Forelimb muscle (tissue), 1 donor: ENCODE results near the gene MED31. TPM values are rescaled to one million over a fixed set of nuclear protein-coding genes. Genes with fewer than 3 reads are reported as not detected.
"Not testable (repeated sequence)": the region's sequence is repeated elsewhere in the genome, so short reads cannot be mapped to it uniquely, and the experiment has no call there.

ENCODE experiments used
- DNase-seq: peaks from one replicate; pipeline ENCODE4 v3.0.0-alpha.2; 2013; ENCODE audit warnings: low read depth
- polyA plus RNA-seq: library from polyadenylated mRNA; unstranded; fragments of 120-200 nt; gene quantifications from one replicate; pipeline ENCODE4 v1.2.1, GENCODE V29; 2013; ENCODE audit not compliant: insufficient read length

MED31 gene
- polyA plus RNA-seq: 12.2 TPM

- DNase-seq: peak; percentile 74
Observed at GRCh38 chr17:6651354-6651918, at the start of gene MED31, which contains the start of gene C17orf100. TSS of gene MED31 (minus strand) at chr17:6651605. CDS start at chr17:6651528, 77 bp downstream. TSS of gene C17orf100 (plus strand) at chr17:6651762. CDS start at chr17:6651914, 152 bp downstream.

DNA sequence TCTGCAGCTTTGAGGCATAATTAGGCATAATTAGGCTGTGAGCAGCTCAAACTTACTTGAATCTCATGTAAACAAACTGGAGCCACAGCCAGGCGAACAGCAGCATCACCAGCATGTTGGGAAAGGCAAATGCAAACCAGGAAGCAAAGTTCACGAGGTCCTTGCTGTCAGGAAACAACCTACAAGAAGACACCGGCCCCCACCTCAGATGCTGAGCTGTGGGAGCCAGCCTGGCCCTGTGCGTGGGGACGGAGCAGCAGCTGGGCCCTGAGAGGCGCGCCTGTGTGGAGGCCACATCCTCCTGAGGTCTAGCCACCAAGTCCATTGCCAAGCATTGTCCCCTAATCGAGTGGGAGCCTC lies 49.5 kb upstream of the MED31 start:
- no peak for DNase-seq

GRCh38 chr17:6699997-6700947 lies 48.9 kb upstream of the MED31 start:
- DNase-seq: no peak

DNA sequence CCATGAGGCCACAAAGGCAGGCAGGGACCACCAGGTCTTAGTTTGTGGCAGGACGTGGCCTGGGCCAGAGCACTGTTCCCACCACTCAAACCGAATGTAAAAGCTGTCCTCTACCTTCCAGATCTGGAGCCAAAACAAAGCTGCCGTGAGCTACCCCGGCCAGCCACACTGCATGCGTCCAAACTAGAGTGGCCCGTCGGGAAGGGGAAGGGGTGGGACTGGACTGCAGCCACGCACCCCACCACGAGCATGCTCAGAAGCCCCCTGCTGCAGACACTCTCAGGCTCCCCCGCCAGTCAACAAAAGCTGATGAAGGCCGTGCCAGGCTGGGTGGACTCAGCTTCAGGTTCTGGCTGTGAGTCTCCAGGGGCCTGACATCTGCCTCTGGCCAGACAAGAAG lies 46.6 kb upstream of the MED31 start:
- DNase-seq: no peak

DNA sequence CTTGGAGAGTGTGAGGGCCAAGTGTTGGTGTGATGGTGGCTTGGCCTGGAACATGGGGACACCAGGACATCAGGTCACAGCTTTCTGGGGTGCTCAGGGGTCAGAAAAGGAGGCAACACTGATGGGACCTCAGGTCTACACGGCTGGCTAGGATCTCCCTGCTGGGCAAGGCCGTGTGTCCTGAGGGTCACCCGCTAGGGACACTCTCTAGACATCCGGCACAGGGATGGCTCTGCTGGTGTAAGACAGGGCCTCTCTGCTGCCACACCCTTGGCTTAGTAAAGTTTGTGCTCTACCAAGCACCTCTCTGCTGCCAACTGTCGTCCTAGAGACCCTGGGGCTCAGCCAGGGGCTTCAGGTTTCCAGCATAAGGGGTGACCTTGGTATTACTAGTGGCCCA lies 45.5 kb upstream of the MED31 start:
- no peak for DNase-seq

DNA sequence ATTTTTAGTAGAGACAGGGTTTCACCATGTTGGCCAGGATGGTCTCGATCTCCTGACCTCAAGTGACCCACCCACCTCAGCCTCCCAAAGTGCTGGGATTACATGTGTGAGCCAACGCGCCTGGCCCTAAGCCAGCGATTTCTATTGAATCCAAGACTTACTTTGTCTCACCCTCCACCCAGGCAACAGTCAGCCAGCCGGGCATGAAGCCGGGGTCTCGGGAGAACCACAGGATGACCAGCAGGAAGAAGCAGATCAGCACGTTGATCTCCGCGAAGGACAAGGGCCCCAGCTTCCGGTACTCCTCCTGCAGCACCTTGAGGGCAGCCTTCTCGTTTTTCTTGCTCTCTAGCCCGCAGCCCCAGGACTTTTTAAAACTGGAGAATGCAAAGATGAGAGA lies 44.2 kb upstream of the MED31 start:
- DNase-seq: no peak

- no peak for DNase-seq
Observed at GRCh38 chr17:6695051-6695450, 43.6 kb upstream of the MED31 start.

DNA sequence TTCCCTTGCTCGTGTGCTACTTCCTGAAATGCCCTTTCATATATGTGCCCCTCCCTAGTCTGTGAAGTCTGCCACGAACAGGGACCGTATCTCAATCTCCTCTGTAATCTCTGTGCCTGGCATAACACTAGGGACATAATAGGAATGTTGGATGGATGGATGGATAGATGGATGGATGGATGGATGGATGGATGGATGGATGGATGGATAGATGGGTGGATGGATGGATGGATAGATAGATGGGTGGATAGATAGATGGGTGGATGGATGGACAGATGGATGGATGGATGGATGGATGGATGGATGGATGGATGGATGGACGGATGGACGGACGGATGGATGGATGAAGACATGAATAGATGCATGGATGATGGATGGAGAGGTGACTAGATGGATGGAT lies 40.6 kb upstream of the MED31 start:
- not testable (repeated sequence) for DNase-seq

DNA sequence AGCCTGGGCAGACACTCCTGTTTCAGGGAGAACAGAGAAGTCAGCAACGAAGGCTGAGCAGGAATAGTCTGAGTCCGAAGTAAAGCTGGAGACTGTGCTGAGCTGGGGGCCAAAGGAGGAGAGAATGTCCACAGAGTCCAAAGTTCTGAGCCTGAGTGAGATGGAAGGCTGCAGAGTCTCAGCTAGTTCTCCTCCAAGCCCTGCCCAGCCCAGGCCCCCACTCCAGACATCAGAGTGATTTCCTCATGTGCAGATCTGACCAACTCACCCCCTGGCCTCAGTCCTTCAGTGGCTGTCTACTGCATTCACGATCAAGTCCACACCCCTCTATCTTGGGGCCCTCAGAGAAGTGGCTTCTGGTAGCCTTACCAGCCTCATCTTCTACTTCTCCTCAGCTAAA lies 40.1 kb upstream of the MED31 start:
- DNase-seq: no peak

- DNase-seq: no peak
Observed at GRCh38 chr17:6690641-6691040, 39.2 kb upstream of the MED31 start.

GRCh38 chr17:6688944-6689343 lies 37.5 kb upstream of the MED31 start:
- DNase-seq: no peak

DNA sequence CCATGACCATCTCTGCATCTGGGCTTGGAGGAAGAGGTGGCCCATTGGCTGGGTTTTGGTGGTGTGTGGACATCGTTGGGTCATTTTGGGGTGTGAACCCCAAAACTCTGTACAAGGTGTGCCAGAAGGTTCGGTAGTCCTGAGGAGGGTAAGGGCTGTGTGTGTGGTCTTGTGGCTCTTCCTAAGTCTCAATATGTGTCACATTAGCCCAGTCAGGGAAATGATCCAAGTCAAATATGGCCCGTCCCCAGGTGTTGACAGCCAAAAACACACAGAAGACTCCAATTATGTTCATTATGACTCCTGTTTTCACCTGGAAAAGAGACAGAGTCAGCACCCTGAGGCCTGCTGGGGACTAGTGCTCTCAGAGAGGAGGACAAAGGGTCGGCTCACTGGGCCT lies 34.6 kb upstream of the MED31 start:
- DNase-seq: no peak

- DNase-seq: no peak
Observed at GRCh38 chr17:6684881-6685767, 33.7 kb upstream of the MED31 start.

DNA sequence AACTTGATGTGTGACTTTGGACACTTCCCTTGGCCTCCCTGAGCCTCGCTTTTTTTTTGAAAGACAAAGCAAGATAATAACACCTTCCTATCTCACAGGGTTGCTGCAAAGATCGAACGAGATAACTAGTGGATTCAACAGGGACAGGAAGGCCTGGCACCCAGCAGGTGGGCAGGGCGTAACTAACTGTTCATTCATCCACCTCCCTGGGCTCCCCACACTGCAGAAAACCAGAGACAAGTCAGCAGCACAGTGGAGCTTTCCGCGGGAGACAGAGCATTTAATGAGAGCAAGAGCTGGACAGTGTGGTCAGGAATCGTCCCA lies 33.0 kb upstream of the MED31 start:
- no peak for DNase-seq

- no peak for DNase-seq
Observed at GRCh38 chr17:6683730-6684459, 32.5 kb upstream of the MED31 start.

DNA sequence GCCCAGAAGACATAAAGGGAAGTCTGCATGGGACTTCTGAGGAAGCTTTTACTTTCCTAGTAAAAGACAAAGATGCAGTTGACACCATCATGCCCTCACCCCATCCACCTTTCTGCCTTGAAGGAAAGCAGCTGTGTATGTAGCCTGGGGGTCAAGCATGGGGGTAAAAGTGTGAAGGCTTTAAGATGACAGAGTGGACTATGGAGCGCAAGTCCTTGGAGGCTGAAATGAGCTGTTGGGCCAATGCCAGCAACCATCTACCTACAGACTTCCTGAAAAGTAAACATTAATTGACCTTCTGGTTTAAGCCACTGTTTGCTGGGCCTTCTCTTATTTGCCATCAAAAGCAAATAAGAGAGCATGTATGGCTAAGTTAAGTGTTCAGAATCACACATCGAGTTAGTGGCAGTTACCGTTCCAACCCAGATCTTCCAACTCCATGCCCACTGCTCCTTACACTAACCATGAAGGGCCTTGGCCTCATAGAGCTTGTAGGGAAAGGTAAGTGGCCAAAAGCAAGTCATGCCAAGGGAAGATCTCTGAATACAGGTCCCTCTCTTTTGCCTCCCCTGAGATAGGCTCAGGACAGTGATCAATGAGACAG lies 31.8 kb upstream of the MED31 start:
- DNase-seq: no peak

DNA sequence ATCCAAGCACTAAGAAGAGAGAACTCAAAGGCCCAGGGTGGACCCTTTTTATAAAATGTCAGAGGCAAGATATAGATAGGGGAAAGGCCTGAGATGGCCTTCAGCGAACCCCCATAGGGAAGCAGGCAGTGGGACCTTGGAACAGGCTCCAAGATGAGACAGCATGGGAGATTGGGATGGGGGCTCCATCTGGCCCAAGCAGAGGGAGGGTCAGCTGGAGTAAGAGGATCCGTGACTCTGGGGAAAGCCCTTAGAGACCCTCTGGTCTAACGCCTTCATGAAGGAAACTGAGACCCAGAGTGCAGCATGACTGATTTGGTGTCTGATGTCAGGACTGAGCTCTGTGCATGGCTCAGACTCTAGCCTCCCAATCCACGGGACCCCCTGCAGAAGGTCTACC lies 30.9 kb upstream of the MED31 start:
- DNase-seq: no peak

GRCh38 chr17:6681671-6682070 lies 30.3 kb upstream of the MED31 start:
- DNase-seq: no peak

DNA sequence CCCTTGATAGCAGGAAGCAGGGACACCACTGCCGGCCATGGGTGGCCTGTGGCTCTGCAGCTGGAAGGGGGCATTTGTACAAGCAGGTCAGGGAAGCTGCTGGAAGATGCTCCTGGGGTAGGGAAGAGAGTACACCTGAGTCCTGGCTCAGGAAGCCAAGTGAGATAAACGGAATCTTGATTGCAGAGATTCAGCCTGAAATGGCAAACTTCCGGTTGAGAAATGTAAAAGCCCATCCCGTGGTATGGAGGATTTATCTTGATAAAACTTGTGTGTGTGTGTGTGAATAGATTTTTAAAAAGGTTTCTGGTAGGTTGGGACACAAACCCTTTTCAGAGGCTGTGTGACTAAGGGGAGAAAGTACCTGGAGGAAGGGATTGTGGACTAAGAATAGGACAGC lies 29.8 kb upstream of the MED31 start:
- DNase-seq: no peak

DNA sequence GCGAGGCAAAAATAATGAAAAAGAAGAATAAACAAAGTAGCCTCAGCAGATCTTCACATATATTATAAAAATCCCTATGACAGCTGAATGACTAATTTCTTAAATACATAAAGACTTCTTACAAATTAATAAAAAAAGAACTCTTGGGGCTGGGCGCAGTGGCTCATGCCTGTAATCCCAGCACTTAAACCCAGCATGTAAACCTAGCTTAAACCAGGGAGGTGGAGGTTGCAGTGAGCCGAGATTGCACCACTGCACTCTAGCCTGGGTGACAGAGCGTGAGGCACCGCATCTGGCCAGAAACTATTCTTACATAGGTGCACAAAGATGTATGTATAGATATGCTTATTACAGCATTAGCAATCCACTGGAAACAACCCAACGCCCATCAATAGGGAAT lies 27.8 kb upstream of the MED31 start:
- no peak for DNase-seq

DNA sequence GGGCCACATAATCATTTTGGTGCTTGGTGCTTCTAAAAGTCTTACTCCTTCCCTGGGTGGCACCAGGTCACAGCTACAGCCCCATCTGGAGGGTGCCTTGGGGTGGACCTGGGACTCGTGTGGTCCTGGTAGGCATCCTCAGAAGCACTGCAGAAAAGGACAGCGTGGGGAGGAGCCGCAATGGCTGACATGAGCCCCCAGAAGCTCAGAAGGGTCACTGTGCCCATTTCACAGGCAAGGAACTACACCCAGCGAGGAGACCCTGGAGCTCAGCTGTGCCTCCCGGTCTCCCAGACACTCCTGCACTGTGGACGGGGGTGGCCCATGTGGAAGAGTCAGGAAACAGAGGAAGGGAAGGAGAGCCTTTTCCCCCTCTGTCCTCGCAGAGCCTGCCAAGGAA lies 26.5 kb upstream of the MED31 start:
- no peak for DNase-seq
